Activated naive CD8-positive, alpha-beta T cell treated with anti-CD3 and anti-CD28 coated beads, Interleukin-2, amount 10 ng/mL, durations not matched to agents 7 days and 5 days (primary cell): Measurements from ENCODE around the gene DUS1L. TPM values are rescaled to one million over a fixed set of nuclear protein-coding genes. Genes with fewer than 3 reads are reported as not detected.
A peak's percentile ranks its signal among the peaks of the same experiment; 100 is the strongest.

Source experiments
- ATAC-seq: fragments of 150-1000 bp; cut with Tn5 transposase; one replicate; pipeline ENCODE4 v1.10.0; 2021; ENCODE audit warnings: low read depth, moderate library complexity
- POLR2A ChIA-PET: fragments of 350-600 bp; sonication (Branson Sonifier 250); formaldehyde crosslinking; loops from one replicate; lab custom pipeline; 2021; ENCODE audit warnings: antibody characterized with exemption; lab: Charles Lee
- DNase-seq: peaks from one replicate; pipeline ENCODE4 v3.0.0; 2021
- H3K27ac Mint-ChIP-seq: one replicate; pipeline ENCODE4 v1.8.0; 2022; ENCODE audit warnings: mild to moderate bottlenecking, mixed read lengths
- H3K27me3 Mint-ChIP-seq: one replicate; pipeline ENCODE4 v1.8.0; 2022; ENCODE audit warnings: mild to moderate bottlenecking, moderate library complexity, mixed read lengths
- H3K36me3 Mint-ChIP-seq: one replicate; pipeline ENCODE4 v1.8.0; 2021; ENCODE audit warnings: mild to moderate bottlenecking, mixed read lengths
- H3K4me1 Mint-ChIP-seq: one replicate; pipeline ENCODE4 v1.8.0; 2021; ENCODE audit warnings: mixed read lengths
- H3K4me3 Mint-ChIP-seq: one replicate; pipeline ENCODE4 v1.8.0; 2022; ENCODE audit warnings: mild to moderate bottlenecking, moderate library complexity, mixed read lengths
- H3K9me3 Mint-ChIP-seq: one replicate; pipeline ENCODE4 v1.8.0; 2021; ENCODE audit warnings: mixed read lengths
- total RNA-seq, 2 experiments: library from RNA; stranded (reverse); gene quantifications; one replicate each; pipeline ENCODE4 v1.2.3, GENCODE V29; 2021

DUS1L gene
- total RNA-seq, 2 experiments from 2014 or later, result 126 to 130 TPM

- H3K4me3 Mint-ChIP-seq, result no peak overlapping the region
- H3K36me3 Mint-ChIP-seq, result peaks cover 3% of the 10 kb centered on the region
- POLR2A ChIA-PET, result no interaction called here
These were observed 16.4 kb upstream of the DUS1L start for GRCh38 chr17:82081966-82082365.

GRCh38 chr17:82081546-82081945 lies 15.9 kb upstream of the DUS1L start:
- Mint-ChIP-seq H3K27ac (no peak overlapping the region), H3K27me3 (peaks cover 1% of the 10 kb centered on the region), H3K4me1 (no peaks in the 10 kb centered on the region), H3K4me3 (no peak overlapping the region), H3K36me3 (peaks cover 3% of the 10 kb centered on the region), H3K9me3 (no peaks in the 10 kb centered on the region)
- DNase-seq (no peak), ATAC-seq (no peak)
- POLR2A ChIA-PET, result no interaction called here

More at GRCh38 chr17:82081966-82082365, 16.4 kb upstream of the DUS1L start:
- no peaks in the 10 kb centered on the region for H3K4me1 Mint-ChIP-seq
- no peak overlapping the region for H3K27ac Mint-ChIP-seq
- no peak for ATAC-seq
- no peaks in the 10 kb centered on the region for H3K27me3 Mint-ChIP-seq
- no peaks in the 10 kb centered on the region for H3K9me3 Mint-ChIP-seq
- DNase-seq, result no peak

- H3K36me3 Mint-ChIP-seq, result peaks cover 3% of the 10 kb centered on the region
- POLR2A ChIA-PET, result interaction anchor here (0.9 kb wide), 1 partner anchor 15 kb away, joined by 3 read pairs; no protein-coding TSS in a partner anchor
- no peak overlapping the region for H3K27ac Mint-ChIP-seq
These were observed 15.3 kb upstream of the DUS1L start for GRCh38 chr17:82080789-82081464.

GRCh38 chr17:82080048-82080788 lies 14.6 kb upstream of the DUS1L start:
- H3K27ac Mint-ChIP-seq, result no peak overlapping the region
- H3K9me3 Mint-ChIP-seq, result no peaks in the 10 kb centered on the region
- no peak for ATAC-seq
- no peak for DNase-seq
- peaks cover 3% of the 10 kb centered on the region for H3K36me3 Mint-ChIP-seq
- peaks cover 1% of the 10 kb centered on the region for H3K27me3 Mint-ChIP-seq
- POLR2A ChIA-PET, result interaction anchor here (0.9 kb wide), 1 partner anchor 14 kb away, joined by 3 read pairs; no protein-coding TSS in a partner anchor
- no peak overlapping the region for H3K4me3 Mint-ChIP-seq
- H3K4me1 Mint-ChIP-seq, result no peaks in the 10 kb centered on the region

More at GRCh38 chr17:82080789-82081464, 15.3 kb upstream of the DUS1L start:
- ATAC-seq, result no peak
- Mint-ChIP-seq H3K27me3 (peaks cover 1% of the 10 kb centered on the region), H3K4me3 (no peak overlapping the region), H3K9me3 (no peaks in the 10 kb centered on the region), H3K4me1 (no peaks in the 10 kb centered on the region)
- no peak for DNase-seq

- Mint-ChIP-seq H3K36me3 (peaks cover 3% of the 10 kb centered on the region), H3K4me3 (no peak overlapping the region), H3K27ac (no peak overlapping the region), H3K27me3 (peaks cover 1% of the 10 kb centered on the region), H3K4me1 (no peaks in the 10 kb centered on the region), H3K9me3 (no peaks in the 10 kb centered on the region)
- POLR2A ChIA-PET, result no interaction called here
- DNase-seq (no peak), ATAC-seq (no peak)
These were observed 13.5 kb upstream of the DUS1L start for GRCh38 chr17:82079001-82079677.

- POLR2A ChIA-PET, result no interaction called here
These were observed 12.8 kb upstream of the DUS1L start for GRCh38 chr17:82078433-82078832.

GRCh38 chr17:82077617-82078358 lies 12.2 kb upstream of the DUS1L start:
- Mint-ChIP-seq H3K4me1 (no peaks in the 10 kb centered on the region), H3K9me3 (no peaks in the 10 kb centered on the region), H3K36me3 (peaks cover 3% of the 10 kb centered on the region), H3K27me3 (peaks cover 6% of the 10 kb centered on the region), H3K27ac (no peak overlapping the region), H3K4me3 (no peak overlapping the region)
- DNase-seq (no peak), ATAC-seq (no peak)
- POLR2A ChIA-PET, result no interaction called here

More at GRCh38 chr17:82078433-82078832, 12.8 kb upstream of the DUS1L start:
- no peak overlapping the region for H3K27ac Mint-ChIP-seq
- H3K4me1 Mint-ChIP-seq, result no peaks in the 10 kb centered on the region
- H3K4me3 Mint-ChIP-seq, result no peak overlapping the region
- peaks cover 4% of the 10 kb centered on the region for H3K27me3 Mint-ChIP-seq
- DNase-seq, result no peak
- no peak for ATAC-seq
- no peaks in the 10 kb centered on the region for H3K9me3 Mint-ChIP-seq
- H3K36me3 Mint-ChIP-seq, result peaks cover 3% of the 10 kb centered on the region

GRCh38 chr17:82076785-82077591 lies 11.4 kb upstream of the DUS1L start:
- H3K9me3 Mint-ChIP-seq, result no peaks in the 10 kb centered on the region
- DNase-seq (no peak), ATAC-seq (peak; percentile 18)
- H3K4me1 Mint-ChIP-seq, result no peaks in the 10 kb centered on the region
- POLR2A ChIA-PET, result interaction anchor here (0.6 kb wide), 1 partner anchor 110 kb away, joined by 5 read pairs; no protein-coding TSS in a partner anchor
- no peak overlapping the region for H3K27ac Mint-ChIP-seq
- H3K36me3 Mint-ChIP-seq, result peaks cover 3% of the 10 kb centered on the region
- H3K4me3 Mint-ChIP-seq, result no peak overlapping the region
- H3K27me3 Mint-ChIP-seq, result peaks cover 6% of the 10 kb centered on the region

GRCh38 chr17:82076018-82076784 lies 10.6 kb upstream of the DUS1L start:
- Mint-ChIP-seq H3K9me3 (no peaks in the 10 kb centered on the region), H3K4me3 (no peak overlapping the region), H3K27ac (no peak overlapping the region), H3K4me1 (no peaks in the 10 kb centered on the region), H3K27me3 (peaks cover 6% of the 10 kb centered on the region), H3K36me3 (peaks cover 3% of the 10 kb centered on the region)
- ATAC-seq (no peak), DNase-seq (no peak)
- POLR2A ChIA-PET, result interaction anchor here (0.6 kb wide), 1 partner anchor 111 kb away, joined by 5 read pairs; no protein-coding TSS in a partner anchor

- no peak for ATAC-seq
- DNase-seq, result no peak
- POLR2A ChIA-PET, result no interaction called here
- Mint-ChIP-seq H3K9me3 (no peaks in the 10 kb centered on the region), H3K27me3 (peaks cover 8% of the 10 kb centered on the region), H3K4me3 (no peak overlapping the region), H3K4me1 (no peaks in the 10 kb centered on the region), H3K27ac (no peak overlapping the region), H3K36me3 (peaks cover 3% of the 10 kb centered on the region)
These were observed 7.8 kb upstream of the DUS1L start for GRCh38 chr17:82073446-82073845.

- no peaks in the 10 kb centered on the region for H3K36me3 Mint-ChIP-seq
- ATAC-seq (no peak), DNase-seq (no peak)
- H3K27me3 Mint-ChIP-seq, result peaks cover 8% of the 10 kb centered on the region
- no peak overlapping the region for H3K4me3 Mint-ChIP-seq
- no peaks in the 10 kb centered on the region for H3K9me3 Mint-ChIP-seq
- POLR2A ChIA-PET, result interaction anchor here (0.5 kb wide), 1 partner anchor 54 kb away, joined by 3 read pairs; no protein-coding TSS in a partner anchor
- no peak overlapping the region for H3K27ac Mint-ChIP-seq
- no peaks in the 10 kb centered on the region for H3K4me1 Mint-ChIP-seq
These were observed 7.2 kb upstream of the DUS1L start for GRCh38 chr17:82072827-82073226.

- Mint-ChIP-seq H3K27me3 (peaks cover 6% of the 10 kb centered on the region), H3K27ac (no peak overlapping the region), H3K4me1 (peaks cover 5% of the 10 kb centered on the region), H3K9me3 (no peaks in the 10 kb centered on the region), H3K36me3 (no peaks in the 10 kb centered on the region), H3K4me3 (no peak overlapping the region)
- no peak for ATAC-seq
- no peak for DNase-seq
- POLR2A ChIA-PET, result no interaction called here
These were observed 5.0 kb upstream of the DUS1L start for GRCh38 chr17:82070611-82071010.
